Mesodermal cell (in vitro differentiated cells): ENCODE data around the gene BSND.

ENCODE experiments used
- H3K27ac ChIP-seq: 2 replicates; pipeline ENCODE4 v1.7.0; 2013; ENCODE audit warnings: mild to moderate bottlenecking, low read depth, low read length, moderate library complexity; ENCODE audit not compliant: severe bottlenecking
- H3K36me3 ChIP-seq: 2 replicates; pipeline ENCODE4 v1.7.1; 2013; ENCODE audit warnings: mild to moderate bottlenecking, low read length, moderate library complexity; ENCODE audit not compliant: control insufficient read depth, insufficient read depth
- H3K4me1 ChIP-seq: one replicate; pipeline ENCODE4 v1.7.1; 2013; ENCODE audit warnings: mild to moderate bottlenecking, low read length; ENCODE audit not compliant: insufficient read depth, control insufficient read depth, poor library complexity, severe bottlenecking
- H3K4me3 ChIP-seq: 2 replicates; pipeline ENCODE4 v1.7.0; 2013; ENCODE audit warnings: low read length, control low read depth, mild to moderate bottlenecking; ENCODE audit not compliant: insufficient read depth, poor library complexity, severe bottlenecking; ENCODE audit errors: extremely low read depth
- H3K9me3 ChIP-seq: 2 replicates; pipeline ENCODE4 v1.7.1; 2013; ENCODE audit warnings: mild to moderate bottlenecking, low read length, moderate library complexity; ENCODE audit not compliant: control insufficient read depth
- WGBS, 2 experiments: methylation state at CpG; one replicate each; pipeline ENCODE4 v1.1.5; 2013; ENCODE audit warnings: missing lambda C conversion rate in 2 of 2; ENCODE audit not compliant: insufficient coverage in 2 of 2; 5-methylcytosine and 5-hydroxymethylcytosine counted together

BSND gene

DNA sequence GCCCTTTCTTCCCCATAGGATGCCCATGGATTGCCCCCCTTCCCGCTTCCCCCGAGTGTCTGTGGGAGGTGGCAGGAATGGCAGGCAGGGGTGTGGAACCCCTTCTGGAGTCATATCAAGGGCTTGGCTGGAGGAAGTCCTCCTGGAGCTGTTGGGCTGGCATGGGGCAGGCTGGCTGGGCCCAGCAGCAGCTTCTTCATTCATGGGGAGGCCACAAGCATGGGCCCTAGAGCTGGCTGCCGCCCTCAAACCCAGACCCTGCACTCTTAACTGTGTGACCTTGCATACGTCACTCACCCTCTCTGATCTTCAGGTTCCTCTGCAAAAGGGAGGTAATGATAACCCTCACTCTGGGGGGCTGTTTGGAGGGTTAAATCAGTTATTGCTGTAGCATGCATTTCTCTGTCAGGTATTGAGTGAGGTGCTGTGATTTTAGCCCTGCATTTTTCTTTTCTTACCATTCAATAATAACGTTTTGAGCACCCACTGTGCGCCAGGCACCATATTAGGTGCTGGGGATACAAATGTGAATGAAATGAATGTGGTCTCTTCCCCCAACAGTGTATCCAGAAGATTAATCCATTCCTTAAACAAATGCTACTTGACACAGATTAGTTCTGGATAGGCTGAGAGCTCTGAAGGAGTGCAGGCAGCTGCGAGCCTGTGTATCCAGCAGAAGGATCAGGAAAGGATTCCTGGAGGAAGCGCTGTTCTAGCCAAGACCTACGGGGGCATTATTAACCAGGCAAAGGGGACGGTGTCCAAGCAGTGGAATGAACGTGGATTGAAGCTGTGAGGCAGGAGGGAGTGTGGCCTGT, 49.9 kb downstream of the BSND start:
- WGBS, 2 experiments, result 83 to 84% methylated on average over 6 of the region's 11 CpGs
- Histone ChIP-seq H3K36me3 (no peaks in the 10 kb centered on the region), H3K4me3 (no peak overlapping the region), H3K27ac (no peak overlapping the region), H3K9me3 (no peaks in the 10 kb centered on the region), H3K4me1 (no peaks in the 10 kb centered on the region)

DNA sequence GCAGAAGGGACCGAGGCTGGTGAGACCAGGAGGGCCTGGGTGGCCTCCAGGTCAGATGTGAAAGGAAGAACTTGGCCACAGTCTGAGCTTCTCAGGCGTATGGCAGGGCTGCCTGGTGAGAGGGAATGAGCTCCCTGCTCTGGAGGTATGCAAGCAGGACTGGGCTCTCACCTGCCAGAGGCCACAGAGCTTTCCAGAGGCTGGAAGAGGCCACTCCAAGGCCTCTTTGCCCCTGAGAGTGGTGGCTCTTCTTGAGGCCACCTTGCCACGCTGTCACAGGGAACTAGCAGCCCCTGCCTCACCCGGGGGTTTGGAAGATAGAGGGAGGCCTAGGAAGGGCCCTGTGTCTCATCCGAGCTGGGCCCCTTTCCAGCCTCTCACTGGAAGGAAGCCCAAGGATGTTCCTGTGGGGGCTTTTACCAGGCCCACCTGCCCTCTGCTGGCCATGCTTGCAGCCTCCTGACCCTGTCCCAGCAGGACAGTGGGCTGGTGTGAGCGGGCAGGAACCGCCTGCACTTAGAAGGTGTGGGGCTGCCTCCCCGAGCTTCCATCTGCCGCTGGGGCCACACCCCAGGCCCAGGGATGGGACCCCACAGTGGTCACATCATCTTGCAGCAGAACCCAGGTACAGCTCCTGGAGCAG, 50.7 kb downstream of the BSND start:
- Histone ChIP-seq H3K4me1 (no peaks in the 10 kb centered on the region), H3K4me3 (no peak overlapping the region), H3K27ac (no peak overlapping the region), H3K36me3 (no peaks in the 10 kb centered on the region), H3K9me3 (no peaks in the 10 kb centered on the region)
- WGBS, 2 experiments, result 91 to 92% methylated on average over 8 to 9 of the region's 9 CpGs

DNA sequence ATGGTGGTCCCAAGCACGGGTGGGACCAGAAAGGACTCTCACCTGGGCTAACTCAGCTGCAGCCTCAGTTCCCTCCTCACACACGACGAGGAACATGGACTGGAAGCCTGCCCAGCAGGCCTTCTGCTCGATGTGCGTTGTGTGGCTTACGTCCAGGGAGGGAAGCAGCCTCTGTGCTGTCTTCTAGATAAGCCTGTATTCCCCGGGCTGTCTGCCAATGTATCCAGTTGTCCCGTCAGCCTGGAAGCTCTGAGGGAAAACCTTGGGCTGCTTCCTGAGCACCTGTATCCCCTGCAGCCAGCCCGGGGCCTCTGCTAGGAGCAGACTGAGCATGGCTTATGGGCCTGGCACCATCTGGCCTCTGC, 51.2 kb downstream of the BSND start:
- Histone ChIP-seq H3K36me3 (no peaks in the 10 kb centered on the region), H3K4me3 (no peak overlapping the region), H3K4me1 (no peaks in the 10 kb centered on the region), H3K27ac (no peak overlapping the region), H3K9me3 (no peaks in the 10 kb centered on the region)
- 93 to 96% methylated on average over 7 to 8 of the region's 9 CpGs for WGBS, 2 experiments

DNA sequence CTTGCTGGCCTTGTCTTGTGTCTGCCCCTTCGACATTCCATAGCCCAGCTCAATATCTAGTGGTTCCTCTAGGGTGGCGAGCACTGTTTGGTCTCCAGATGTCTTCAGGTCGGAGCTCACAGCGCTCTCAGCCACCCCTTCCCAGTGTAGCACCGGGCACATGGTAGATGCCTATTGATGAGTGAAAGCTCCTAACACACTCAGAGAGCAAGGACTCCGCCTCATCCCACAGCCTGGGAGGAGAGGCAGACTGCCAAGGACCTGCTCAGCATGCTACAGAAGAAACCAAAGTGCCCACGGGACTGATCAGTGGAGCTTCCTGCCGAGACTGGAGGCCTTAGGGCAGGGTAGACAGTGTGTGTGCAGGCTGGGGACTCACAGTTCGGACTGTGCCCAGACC, 51.5 kb downstream of the BSND start:
- no peaks in the 10 kb centered on the region for H3K36me3 ChIP-seq
- no peaks in the 10 kb centered on the region for H3K9me3 ChIP-seq
- no peaks in the 10 kb centered on the region for H3K4me1 ChIP-seq
- H3K4me3 ChIP-seq, result no peak overlapping the region
- no peak overlapping the region for H3K27ac ChIP-seq
- 91 to 92% methylated on average over 5 to 8 of the region's 9 CpGs for WGBS, 2 experiments

DNA sequence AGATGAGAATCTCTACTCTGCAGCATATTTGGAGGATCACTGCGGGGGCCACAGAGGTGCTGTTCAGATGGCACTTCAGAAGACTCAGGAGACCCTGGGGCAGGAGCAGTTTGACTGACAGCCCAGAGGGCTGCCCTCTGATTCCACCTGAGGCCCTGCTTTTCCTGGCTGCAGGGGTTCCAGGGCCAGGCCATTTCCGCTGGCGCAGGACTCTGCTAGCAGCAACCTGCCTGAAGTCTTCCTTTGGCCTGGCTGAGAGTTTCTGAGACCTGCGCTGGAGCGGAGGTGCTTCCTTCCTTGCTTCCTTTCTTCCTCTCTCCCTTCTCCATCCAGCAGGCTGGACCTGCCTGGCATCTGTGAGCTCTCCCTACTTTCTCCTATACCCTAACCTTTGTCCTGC, 52.4 kb downstream of the BSND start:
- 95 to 99% methylated on average over 5 of the region's 5 CpGs for WGBS, 2 experiments

DNA sequence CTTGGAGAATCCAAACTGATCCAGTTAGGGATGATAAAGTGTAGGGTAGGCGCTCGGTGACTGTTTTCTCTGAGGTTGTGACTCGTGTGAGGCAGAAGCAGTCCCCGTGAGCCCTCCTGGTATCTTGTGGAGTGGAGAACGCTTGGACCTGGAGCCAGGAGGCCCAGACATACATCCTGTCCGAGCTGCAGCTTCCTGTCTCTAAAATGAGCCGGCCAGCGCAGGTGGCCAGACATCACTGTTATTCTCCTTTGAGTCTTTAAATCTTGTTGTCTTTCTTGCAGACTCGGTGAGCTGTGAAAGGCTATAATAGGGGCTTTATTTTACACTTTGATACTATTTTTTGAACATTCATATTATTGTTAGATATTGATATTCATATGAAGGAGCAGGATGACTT, 52.9 kb downstream of the BSND start:
- WGBS, 2 experiments, result 84 to 87% methylated on average over 6 to 8 of the region's 9 CpGs
- Histone ChIP-seq H3K9me3 (no peaks in the 10 kb centered on the region), H3K4me1 (no peaks in the 10 kb centered on the region), H3K36me3 (no peaks in the 10 kb centered on the region), H3K27ac (no peak overlapping the region), H3K4me3 (no peak overlapping the region)

More for the DNA sequence above, 52.4 kb downstream of the BSND start:
- Histone ChIP-seq H3K27ac (no peak overlapping the region), H3K4me3 (no peak overlapping the region), H3K4me1 (no peaks in the 10 kb centered on the region), H3K9me3 (no peaks in the 10 kb centered on the region), H3K36me3 (no peaks in the 10 kb centered on the region)

DNA sequence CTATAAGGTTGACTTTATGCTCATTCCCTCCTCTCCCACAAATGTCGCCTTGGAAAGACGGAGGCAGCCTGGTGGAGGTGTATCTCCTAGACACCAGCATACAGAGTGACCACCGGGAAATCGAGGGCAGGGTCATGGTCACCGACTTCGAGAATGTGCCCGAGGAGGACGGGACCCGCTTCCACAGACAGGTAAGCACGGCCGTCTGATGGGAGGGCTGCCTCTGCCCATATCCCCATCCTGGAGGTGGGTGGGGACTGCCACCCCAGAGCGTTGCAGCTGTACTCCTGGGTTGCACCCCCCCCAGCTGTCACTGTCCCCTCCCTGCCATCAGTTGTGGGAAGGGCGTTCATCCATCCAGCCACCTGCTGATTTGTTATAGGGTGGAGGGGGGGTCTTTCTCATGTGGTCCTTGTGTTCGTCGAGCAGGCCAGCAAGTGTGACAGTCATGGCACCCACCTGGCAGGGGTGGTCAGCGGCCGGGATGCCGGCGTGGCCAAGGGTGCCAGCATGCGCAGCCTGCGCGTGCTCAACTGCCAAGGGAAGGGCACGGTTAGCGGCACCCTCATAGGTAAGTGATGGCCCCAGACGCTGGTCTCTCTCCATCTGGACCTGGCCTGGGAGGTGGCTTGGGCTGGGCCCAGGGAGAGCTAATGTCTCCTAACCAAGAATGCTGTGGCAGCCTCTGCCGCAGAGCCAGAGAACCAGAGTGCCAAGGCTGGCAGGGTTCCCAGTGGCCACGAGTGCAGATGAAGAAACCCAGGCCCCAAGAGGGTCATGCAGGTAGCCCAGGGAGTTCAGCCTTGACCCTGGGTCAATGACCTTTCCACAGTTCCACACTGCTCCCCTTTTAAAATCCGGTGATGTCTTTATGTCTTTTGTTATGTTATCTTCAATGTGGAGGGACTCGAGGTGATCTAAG, 53.7 kb downstream of the BSND start:
- H3K4me3 ChIP-seq, result no peak overlapping the region
- no peaks in the 10 kb centered on the region for H3K4me1 ChIP-seq
- no peak overlapping the region for H3K27ac ChIP-seq
- H3K36me3 ChIP-seq, result no peaks in the 10 kb centered on the region
- no peaks in the 10 kb centered on the region for H3K9me3 ChIP-seq
- WGBS, 2 experiments, result 92 to 93% methylated on average over 21 to 23 of the region's 29 CpGs

DNA sequence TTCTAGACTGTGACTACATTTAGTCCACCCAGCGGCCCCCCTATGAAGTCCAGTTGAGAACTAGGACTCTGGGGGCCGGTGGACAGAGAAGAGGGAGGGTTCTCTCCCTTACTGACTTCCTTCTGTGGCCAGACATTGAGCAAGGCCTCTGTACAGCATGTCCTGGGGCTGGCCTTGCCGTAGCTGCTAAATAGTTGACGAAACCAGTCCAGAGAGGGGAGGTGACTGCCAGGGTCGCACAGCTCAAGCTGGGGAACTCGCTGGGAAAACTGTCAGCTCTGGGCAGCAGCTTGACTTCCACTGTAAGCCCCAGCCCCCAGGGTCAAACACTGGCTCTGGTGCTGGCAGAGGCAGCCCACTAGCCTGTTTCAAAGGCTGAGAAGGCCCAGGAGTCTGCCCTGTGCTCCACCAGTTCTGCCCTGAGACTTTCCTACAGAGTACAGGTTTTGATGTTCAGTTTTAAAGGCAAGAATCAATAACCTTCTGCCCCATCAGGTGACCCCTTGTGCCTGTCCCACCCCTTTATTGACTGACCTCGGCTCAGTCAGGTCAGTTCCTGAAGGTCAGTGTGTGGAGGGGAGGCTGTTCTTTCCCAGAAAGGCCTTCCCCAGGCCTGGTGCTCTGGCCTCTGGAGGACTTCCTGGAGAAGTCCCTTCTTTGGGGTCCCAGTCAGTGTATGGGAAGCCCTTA, 54.7 kb downstream of the BSND start:
- WGBS, 2 experiments, result 78 to 91% methylated on average over 4 to 5 of the region's 7 CpGs
- Histone ChIP-seq H3K36me3 (no peaks in the 10 kb centered on the region), H3K4me1 (no peaks in the 10 kb centered on the region), H3K27ac (no peak overlapping the region), H3K4me3 (no peak overlapping the region), H3K9me3 (no peaks in the 10 kb centered on the region)

DNA sequence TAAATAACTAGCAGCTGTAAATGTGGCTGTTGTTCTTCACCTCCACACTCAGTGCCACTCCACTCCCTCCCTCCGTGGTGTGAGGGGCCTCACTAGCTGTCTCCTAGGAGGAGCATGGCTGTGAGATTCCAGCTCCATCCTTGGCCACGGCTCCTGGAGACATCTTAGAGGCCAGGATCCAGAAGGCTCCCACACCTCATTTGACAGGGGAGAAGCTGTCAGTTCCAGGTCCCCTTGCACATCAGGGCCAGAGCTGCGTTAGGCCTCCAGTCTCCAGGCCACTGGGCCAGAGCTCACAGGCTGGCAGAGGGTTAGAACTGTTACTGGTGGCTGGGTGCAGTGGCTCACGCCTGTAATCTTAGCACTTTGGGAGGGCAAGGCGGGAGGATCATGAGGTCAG, 55.7 kb downstream of the BSND start:
- WGBS, 2 experiments, result 91 to 96% methylated on average over 4 to 5 of the region's 5 CpGs
- no peak overlapping the region for H3K4me3 ChIP-seq
- H3K36me3 ChIP-seq, result no peaks in the 10 kb centered on the region
- no peak overlapping the region for H3K27ac ChIP-seq
- H3K9me3 ChIP-seq, result no peaks in the 10 kb centered on the region
- H3K4me1 ChIP-seq, result no peaks in the 10 kb centered on the region

DNA sequence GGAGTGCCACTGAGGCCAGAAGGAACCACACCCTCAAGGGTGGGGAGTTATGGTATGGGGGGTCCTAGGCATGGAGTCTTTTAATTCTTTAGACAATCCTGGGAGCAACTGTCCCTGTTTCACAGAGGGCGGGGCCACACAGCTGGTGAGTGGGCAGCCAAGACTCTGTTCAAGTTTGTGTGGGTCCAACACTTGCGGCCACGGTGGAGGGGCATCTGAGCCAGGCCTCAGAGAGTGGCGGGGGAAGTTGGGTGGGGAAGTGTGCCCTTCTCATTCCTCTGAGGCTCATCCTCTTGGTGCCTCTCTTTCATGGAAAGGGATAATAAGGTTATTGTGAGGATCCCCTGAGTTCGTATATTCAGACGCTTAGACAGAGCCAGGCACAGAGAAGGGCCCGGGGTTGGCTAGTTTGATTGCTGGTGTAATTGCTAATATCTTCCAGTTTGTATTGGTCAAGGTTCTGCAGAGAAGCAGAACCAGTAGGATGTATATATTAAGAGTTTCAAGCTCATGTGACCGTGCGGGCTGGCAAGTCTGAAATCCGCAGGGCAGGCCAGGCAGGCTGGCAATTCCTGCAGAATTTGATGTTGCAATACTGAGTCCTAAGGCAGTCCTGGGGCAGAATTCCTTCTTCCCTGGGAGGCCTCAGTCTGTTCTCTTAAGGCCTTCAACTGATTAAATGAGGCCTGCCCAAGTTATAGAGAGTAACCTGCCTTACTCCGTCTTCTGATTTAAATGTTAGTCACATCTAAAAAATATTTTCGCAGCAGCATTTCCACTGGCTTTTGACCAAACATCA, 56.5 kb downstream of the BSND start:
- 85 to 87% methylated on average over 8 to 11 of the region's 12 CpGs for WGBS, 2 experiments
- no peaks in the 10 kb centered on the region for H3K4me1 ChIP-seq
- no peak overlapping the region for H3K4me3 ChIP-seq
- no peak overlapping the region for H3K27ac ChIP-seq
- no peaks in the 10 kb centered on the region for H3K9me3 ChIP-seq
- H3K36me3 ChIP-seq, result no peaks in the 10 kb centered on the region
